Activated T-helper 17 cell treated with anti-CD3 and anti-CD28 coated beads, Interleukin-2, amount 50 U/mL, for 72 hours (primary cell): Measurements from ENCODE around the gene LRRC31. TPM values are rescaled to one million over a fixed set of nuclear protein-coding genes. Genes with fewer than 3 reads are reported as not detected.

Source experiments
- ATAC-seq: fragments of 150-1000 bp; cut with Tn5 transposase; replicated peaks from 2 replicates; pipeline ENCODE4 v1.10.0; 2021; ENCODE audit warnings: mild to moderate bottlenecking, moderate library complexity
- H3K27ac Mint-ChIP-seq: one replicate; pipeline ENCODE4 v1.8.0; 2022; ENCODE audit warnings: mixed read lengths
- H3K27me3 Mint-ChIP-seq: one replicate; pipeline ENCODE4 v1.8.0; 2022; ENCODE audit warnings: mixed read lengths
- H3K36me3 Mint-ChIP-seq: one replicate; pipeline ENCODE4 v1.8.0; 2022; ENCODE audit warnings: low read depth, mild to moderate bottlenecking, mixed read lengths
- H3K4me1 Mint-ChIP-seq: one replicate; pipeline ENCODE4 v1.8.0; 2022; ENCODE audit warnings: mixed read lengths
- H3K4me3 Mint-ChIP-seq: one replicate; pipeline ENCODE4 v1.8.0; 2022; ENCODE audit warnings: mild to moderate bottlenecking, mixed read lengths
- H3K9me3 Mint-ChIP-seq: one replicate; pipeline ENCODE4 v1.8.0; 2022; ENCODE audit warnings: mixed read lengths
- total RNA-seq, 2 donors: library from RNA; stranded (reverse); gene quantifications; one replicate each; pipeline ENCODE4 v1.2.3, GENCODE V29; 2022

Gene LRRC31
- total RNA-seq, 2 donors from 2014 or later, result not detected

DNA sequence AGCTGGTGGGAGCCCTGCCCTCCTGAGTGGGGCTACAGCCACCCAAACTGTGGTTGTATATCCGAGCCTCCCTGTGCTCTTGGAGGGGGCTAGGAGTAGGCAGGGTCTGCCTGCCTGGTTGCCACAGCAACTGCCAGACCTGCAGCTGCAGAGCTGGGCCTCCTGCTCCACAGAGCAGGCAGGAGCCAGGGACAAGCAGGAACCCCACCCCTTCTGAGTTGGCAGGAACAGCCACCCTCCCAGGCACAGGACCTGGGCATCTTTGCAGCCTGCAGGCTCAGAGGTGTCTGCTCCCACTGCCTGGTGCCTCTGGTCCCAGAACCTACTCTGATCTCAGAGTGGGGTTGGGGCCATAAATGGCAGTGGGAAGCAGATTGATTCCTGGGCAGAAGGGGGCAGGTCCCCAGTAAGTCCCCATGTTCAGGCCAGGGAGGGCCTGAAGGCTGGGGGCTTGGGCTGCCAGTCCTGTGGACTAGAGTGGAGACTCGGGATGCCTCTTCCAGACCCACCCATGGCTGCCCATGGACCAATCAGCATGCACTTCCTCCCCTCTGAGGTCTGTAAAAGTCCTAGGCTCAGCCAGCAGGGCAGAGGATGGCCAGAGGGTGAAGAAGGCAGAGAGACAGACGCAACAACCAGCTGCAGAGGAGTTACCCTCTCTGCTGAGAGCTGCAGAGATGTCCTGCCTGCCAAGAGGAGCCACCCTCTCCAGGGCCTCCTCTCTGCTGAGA, 10.3 kb upstream of the LRRC31 start:
- Mint-ChIP-seq H3K4me1 (no peaks in the 10 kb centered on the region), H3K4me3 (no peak overlapping the region), H3K27ac (no peak overlapping the region), H3K36me3 (no peaks in the 10 kb centered on the region), H3K27me3 (no peaks in the 10 kb centered on the region), H3K9me3 (no peaks in the 10 kb centered on the region)
- no peak for ATAC-seq

DNA sequence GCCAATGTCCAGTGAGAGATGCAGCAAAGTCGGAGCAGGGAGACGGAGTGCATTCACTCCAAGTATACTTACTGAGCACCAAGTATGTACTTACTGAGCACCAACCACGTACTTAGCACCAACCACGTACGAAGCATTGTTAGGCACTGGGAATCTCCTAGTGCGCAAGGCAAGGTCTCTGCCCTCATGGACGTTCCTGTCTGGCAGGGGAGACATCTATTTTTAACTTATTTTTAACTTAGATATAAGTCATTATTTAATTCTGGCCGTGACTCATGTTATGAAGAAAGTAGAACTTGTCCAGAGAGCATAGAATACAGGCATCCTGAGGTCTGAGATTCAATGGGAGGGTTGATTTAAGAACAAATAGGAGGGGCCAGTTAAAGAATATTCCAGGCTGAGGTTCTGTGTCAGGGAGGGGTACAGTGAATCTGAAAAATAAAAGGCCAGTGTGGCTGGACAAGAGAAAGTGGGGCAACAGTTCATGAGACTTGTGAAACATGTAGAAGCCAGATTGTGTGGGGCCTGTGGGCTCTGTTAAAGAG, 9.3 kb upstream of the LRRC31 start:
- Mint-ChIP-seq H3K27ac (no peak overlapping the region), H3K36me3 (no peaks in the 10 kb centered on the region), H3K4me3 (no peak overlapping the region), H3K27me3 (peaks cover 3% of the 10 kb centered on the region), H3K4me1 (no peaks in the 10 kb centered on the region), H3K9me3 (no peaks in the 10 kb centered on the region)
- no peak for ATAC-seq

- no peak overlapping the region for H3K27ac Mint-ChIP-seq
Observed at GRCh38 chr3:169871129-169871886, 1.6 kb upstream of the LRRC31 start.

DNA sequence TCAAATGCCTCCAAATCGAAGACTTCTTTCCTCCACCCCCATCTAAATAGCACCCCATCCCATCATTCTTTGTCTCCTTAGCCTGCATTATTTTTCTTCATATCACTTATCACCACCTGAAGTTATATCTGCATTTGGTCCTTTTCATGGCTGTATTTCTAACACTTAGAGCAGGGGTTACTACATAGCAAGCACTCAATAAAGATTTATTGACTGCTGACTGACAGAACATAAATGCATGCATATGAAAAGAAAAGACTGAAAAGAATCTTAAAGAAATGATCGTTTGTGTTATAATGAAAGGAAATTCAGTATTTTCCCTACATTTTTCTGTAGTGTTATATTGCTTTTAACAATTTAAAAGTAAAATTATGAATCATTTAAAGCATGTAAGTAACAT, 1.4 kb downstream of the LRRC31 start:
- peaks cover 6% of the 10 kb centered on the region for H3K4me1 Mint-ChIP-seq
- H3K27ac Mint-ChIP-seq, result no peak overlapping the region
- ATAC-seq, result no peak
- peaks cover 5% of the 10 kb centered on the region for H3K27me3 Mint-ChIP-seq
- no peaks in the 10 kb centered on the region for H3K9me3 Mint-ChIP-seq
- H3K36me3 Mint-ChIP-seq, result no peaks in the 10 kb centered on the region
- no peak overlapping the region for H3K4me3 Mint-ChIP-seq

More at GRCh38 chr3:169871129-169871886, 1.6 kb upstream of the LRRC31 start:
- ATAC-seq, result no peak
- Mint-ChIP-seq H3K36me3 (no peaks in the 10 kb centered on the region), H3K9me3 (no peaks in the 10 kb centered on the region), H3K27me3 (peaks cover 3% of the 10 kb centered on the region), H3K4me1 (peaks cover 6% of the 10 kb centered on the region), H3K4me3 (no peak overlapping the region)

GRCh38 chr3:169867584-169868210, 2.0 kb downstream of the LRRC31 start:
- H3K4me3 Mint-ChIP-seq, result no peak overlapping the region
- H3K27ac Mint-ChIP-seq, result no peak overlapping the region
- no peaks in the 10 kb centered on the region for H3K36me3 Mint-ChIP-seq
- no peak for ATAC-seq
- H3K27me3 Mint-ChIP-seq, result peaks cover 5% of the 10 kb centered on the region
- H3K9me3 Mint-ChIP-seq, result no peaks in the 10 kb centered on the region
- H3K4me1 Mint-ChIP-seq, result peaks cover 6% of the 10 kb centered on the region

DNA sequence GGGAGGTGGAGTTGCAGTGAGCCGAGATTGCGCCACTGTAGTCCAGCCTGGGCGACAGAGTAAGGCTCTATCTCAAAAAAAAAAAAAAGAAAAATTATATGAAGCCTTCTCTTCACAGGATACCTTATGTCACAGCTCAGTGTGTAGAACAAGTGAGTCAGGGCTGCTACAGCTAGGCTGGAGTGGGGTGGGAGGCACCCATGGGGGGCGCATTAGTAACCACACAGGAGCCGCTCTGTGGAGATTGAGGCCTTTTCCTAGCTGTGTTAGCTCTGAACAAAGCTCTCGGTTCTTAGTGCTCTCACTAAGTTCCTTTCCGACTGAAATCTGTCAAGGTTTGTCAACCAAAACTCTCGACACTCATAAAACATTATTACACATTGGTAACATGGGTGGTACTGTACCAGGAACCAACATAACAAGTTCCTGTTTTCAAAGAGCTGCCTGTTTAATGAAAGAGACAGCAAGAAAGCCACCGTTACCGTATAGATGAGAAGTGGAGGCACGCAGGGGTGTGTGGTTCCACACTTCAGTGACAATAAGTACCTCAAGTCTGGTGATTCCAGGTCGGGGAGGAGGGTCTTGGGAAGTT, 4.5 kb downstream of the LRRC31 start:
- no peaks in the 10 kb centered on the region for H3K4me1 Mint-ChIP-seq

GRCh38 chr3:169864270-169864669, 5.5 kb downstream of the LRRC31 start:
- peaks cover 12% of the 10 kb centered on the region for H3K27me3 Mint-ChIP-seq
- H3K36me3 Mint-ChIP-seq, result no peaks in the 10 kb centered on the region
- no peaks in the 10 kb centered on the region for H3K9me3 Mint-ChIP-seq
- H3K4me3 Mint-ChIP-seq, result no peak overlapping the region
- no peak for ATAC-seq
- H3K4me1 Mint-ChIP-seq, result no peaks in the 10 kb centered on the region
- no peak overlapping the region for H3K27ac Mint-ChIP-seq

More for the DNA sequence above, 4.5 kb downstream of the LRRC31 start:
- Mint-ChIP-seq H3K27ac (no peak overlapping the region), H3K27me3 (peaks cover 12% of the 10 kb centered on the region), H3K4me3 (no peak overlapping the region), H3K36me3 (no peaks in the 10 kb centered on the region), H3K9me3 (no peaks in the 10 kb centered on the region)
- peak; percentile 19 for ATAC-seq

- H3K4me3 Mint-ChIP-seq, result no peak overlapping the region
- peak; percentile 77 for ATAC-seq
- H3K9me3 Mint-ChIP-seq, result no peaks in the 10 kb centered on the region
- H3K4me1 Mint-ChIP-seq, result no peaks in the 10 kb centered on the region
- H3K27me3 Mint-ChIP-seq, result peaks cover 12% of the 10 kb centered on the region
- H3K27ac Mint-ChIP-seq, result no peak overlapping the region
- H3K36me3 Mint-ChIP-seq, result no peaks in the 10 kb centered on the region
Observed at GRCh38 chr3:169863458-169863899, 6.3 kb downstream of the LRRC31 start.

DNA sequence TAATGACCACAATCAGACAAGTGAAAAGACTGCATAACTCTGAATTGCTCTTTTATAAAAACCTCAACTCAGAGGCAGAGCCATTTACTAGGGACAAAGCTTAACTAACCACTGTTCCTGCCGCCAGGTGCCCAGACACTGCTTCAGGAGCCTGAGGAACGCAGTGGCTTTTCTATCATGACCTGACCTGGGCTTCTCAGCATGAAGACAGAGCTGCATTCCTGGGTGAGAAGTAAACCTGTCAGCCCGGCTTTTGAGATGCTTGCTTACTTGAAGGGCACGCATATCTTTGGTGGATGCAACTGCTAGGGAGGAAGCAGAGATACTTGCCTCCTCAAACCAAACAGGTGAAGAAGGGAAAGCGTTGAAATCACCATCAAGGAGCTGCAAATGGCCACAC, 7.9 kb downstream of the LRRC31 start:
- no peak for ATAC-seq
- H3K36me3 Mint-ChIP-seq, result no peaks in the 10 kb centered on the region
- peaks cover 12% of the 10 kb centered on the region for H3K27me3 Mint-ChIP-seq
- no peaks in the 10 kb centered on the region for H3K9me3 Mint-ChIP-seq
- H3K27ac Mint-ChIP-seq, result no peak overlapping the region
- H3K4me3 Mint-ChIP-seq, result no peak overlapping the region
- no peaks in the 10 kb centered on the region for H3K4me1 Mint-ChIP-seq

GRCh38 chr3:169857811-169858210, 11.9 kb downstream of the LRRC31 start:
- no peak for ATAC-seq
- H3K27ac Mint-ChIP-seq, result no peak overlapping the region
- no peaks in the 10 kb centered on the region for H3K4me1 Mint-ChIP-seq
- H3K4me3 Mint-ChIP-seq, result no peak overlapping the region
- no peaks in the 10 kb centered on the region for H3K9me3 Mint-ChIP-seq
- no peaks in the 10 kb centered on the region for H3K36me3 Mint-ChIP-seq
- H3K27me3 Mint-ChIP-seq, result peaks cover 15% of the 10 kb centered on the region

- no peaks in the 10 kb centered on the region for H3K4me1 Mint-ChIP-seq
- ATAC-seq, result no peak
- no peak overlapping the region for H3K27ac Mint-ChIP-seq
- H3K36me3 Mint-ChIP-seq, result no peaks in the 10 kb centered on the region
- H3K27me3 Mint-ChIP-seq, result peaks cover 8% of the 10 kb centered on the region
- H3K9me3 Mint-ChIP-seq, result no peaks in the 10 kb centered on the region
- H3K4me3 Mint-ChIP-seq, result no peak overlapping the region
Observed at GRCh38 chr3:169855514-169855913, 14.2 kb downstream of the LRRC31 start.

- Mint-ChIP-seq H3K27me3 (no peaks in the 10 kb centered on the region), H3K4me1 (no peaks in the 10 kb centered on the region), H3K4me3 (no peak overlapping the region), H3K27ac (no peak overlapping the region), H3K9me3 (no peaks in the 10 kb centered on the region), H3K36me3 (no peaks in the 10 kb centered on the region)
- no peak for ATAC-seq
Observed at GRCh38 chr3:169850618-169851017, 19.1 kb downstream of the LRRC31 start.

DNA sequence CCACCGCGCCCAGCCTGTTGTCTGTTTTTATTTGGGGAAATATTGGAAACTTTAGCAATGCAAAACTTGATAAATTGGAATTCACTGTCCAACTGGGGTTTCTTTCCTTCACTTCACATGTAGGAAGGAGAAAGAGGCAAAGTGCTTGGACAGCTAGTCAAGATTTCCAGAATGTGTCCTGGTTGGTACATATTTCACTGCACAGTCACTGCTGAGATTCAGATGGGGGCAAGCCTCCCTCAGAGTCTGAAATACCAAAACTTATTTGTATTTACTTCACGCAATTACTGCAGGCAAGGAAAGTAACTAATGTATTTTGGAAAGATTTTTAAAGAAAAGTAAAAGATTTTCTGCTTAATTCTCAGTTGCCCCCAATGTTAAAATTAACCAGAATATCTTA, 21.0 kb downstream of the LRRC31 start:
- ATAC-seq, result no peak
- Mint-ChIP-seq H3K36me3 (no peaks in the 10 kb centered on the region), H3K27ac (no peak overlapping the region), H3K9me3 (no peaks in the 10 kb centered on the region), H3K27me3 (no peaks in the 10 kb centered on the region), H3K4me1 (no peaks in the 10 kb centered on the region), H3K4me3 (no peak overlapping the region)

DNA sequence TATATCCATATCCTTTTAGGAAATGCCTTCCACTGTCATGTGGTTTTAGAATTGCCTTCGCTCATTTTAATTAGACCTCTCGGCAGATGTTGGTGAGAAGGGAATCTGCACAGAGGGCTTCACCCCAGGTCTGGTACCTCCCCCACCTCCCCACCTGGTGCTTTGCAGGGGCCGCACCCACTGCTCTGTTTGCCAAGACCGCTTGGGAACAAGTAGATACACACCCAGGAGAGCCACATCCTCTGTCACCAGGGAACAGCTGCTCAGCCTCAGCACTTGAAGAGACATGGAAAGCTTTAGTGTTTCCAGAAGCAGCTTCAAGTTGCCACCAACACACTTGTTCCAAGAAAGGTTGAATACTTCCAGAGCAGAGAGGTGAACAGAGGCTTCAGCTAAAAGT, 21.8 kb downstream of the LRRC31 start:
- Mint-ChIP-seq H3K4me3 (no peak overlapping the region), H3K27me3 (no peaks in the 10 kb centered on the region), H3K9me3 (no peaks in the 10 kb centered on the region)

More for the DNA sequence above, 21.8 kb downstream of the LRRC31 start:
- no peak for ATAC-seq
- Mint-ChIP-seq H3K27ac (no peak overlapping the region), H3K4me1 (no peaks in the 10 kb centered on the region), H3K36me3 (no peaks in the 10 kb centered on the region)
